HG03469 (cell line): ENCODE results near the gene MS4A18.

Source experiments
- ATAC-seq: cut with Tn5 transposase; IDR thresholded peaks from one replicate; pipeline ENCODE4 v1.9.1; 2021; ENCODE audit warnings: mild to moderate bottlenecking, moderate library complexity, moderate number of reproducible peaks; ENCODE audit not compliant: unreplicated experiment

MS4A18 gene

DNA sequence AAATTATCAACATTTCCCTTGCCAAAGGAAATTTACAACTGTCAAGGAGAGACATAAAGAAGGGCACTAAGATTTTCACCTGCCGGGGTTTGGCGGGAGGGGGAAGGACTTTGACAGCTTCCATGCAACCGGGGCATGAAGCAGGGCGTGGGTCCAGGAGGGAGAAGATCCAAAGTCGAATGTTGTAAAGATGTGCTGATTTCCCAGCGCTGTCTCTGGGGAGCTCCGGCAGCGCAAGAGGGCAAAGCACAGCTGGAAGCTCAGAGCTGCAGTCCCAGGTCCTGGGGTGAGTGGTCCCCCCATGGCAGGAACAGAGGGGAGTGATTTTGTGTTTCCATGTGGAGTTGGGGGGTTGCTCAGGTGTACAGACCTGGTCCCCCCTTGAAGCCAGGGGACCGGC is 60.6 kb downstream of the MS4A18 start, which contains the start of gene MS4A10:
Gene MS4A10, plus strand, starts transcription at position 198 of the 400 bp plus-strand sequence. CDS start 5,003 bp downstream, outside the sequence.
- ATAC-seq, result no peak

DNA sequence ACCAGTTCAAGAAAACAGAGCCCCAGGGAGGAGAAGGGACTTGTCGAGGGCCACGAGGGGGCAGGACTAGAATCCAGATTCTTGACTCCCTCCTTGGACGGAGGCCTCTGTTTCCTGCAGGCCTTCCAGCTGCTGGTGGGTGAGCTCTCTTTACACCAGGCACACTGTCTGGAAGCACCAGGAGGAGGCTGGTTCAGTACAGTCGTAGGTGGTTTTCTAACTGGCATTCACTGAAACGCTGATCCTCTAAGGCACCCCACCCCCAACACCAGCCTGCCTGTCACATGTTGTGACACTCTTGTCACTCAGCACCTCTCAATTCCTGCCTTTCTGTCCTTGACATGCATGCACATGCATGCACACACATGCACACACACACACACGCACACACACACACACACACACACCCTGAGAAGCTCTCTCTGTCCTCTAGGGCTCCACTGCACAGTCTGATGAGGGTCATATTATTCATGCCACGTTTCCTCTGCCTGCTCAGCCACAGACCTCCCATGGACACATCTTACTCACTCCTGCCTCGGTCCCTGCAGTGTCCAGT is 61.4 kb downstream of the MS4A18 start:
- ATAC-seq, result no peak

DNA sequence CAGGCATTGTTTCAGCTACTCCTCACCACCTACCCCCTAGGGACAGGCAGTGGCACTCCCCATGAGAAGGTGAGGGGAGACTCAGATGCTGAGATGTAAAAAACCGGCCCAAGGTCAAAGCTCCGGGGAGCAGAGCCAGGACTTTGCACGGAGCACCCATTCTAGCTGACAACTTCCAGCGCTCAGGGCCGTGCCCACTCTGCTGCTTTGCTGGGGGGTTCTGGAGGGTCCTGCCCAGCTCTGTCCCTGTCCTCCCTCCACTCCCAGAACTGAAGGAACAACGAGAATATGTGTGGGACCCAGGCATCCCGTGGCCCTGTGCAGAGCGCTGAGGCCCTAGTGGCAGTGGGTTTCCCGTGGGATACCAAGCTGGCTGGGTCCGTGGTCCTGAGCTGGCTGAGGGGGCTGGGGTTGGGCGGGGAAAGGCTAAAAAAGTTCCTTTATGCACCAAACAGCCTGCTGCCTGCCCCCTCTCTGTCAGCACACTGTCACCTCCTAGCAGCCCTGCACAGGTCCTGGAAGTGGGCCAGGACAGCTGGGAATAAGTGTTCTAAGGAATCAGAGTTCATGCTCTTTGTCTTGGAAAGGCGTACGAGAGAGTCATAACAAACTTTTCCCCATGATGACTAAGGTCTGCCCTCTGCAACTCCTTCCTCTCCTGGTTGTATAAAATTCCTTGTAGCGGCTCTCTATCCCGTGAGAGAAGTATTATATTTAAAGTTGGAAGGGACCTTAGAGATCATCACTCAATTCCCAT is 62.5 kb downstream of the MS4A18 start:
- no peak for ATAC-seq

DNA sequence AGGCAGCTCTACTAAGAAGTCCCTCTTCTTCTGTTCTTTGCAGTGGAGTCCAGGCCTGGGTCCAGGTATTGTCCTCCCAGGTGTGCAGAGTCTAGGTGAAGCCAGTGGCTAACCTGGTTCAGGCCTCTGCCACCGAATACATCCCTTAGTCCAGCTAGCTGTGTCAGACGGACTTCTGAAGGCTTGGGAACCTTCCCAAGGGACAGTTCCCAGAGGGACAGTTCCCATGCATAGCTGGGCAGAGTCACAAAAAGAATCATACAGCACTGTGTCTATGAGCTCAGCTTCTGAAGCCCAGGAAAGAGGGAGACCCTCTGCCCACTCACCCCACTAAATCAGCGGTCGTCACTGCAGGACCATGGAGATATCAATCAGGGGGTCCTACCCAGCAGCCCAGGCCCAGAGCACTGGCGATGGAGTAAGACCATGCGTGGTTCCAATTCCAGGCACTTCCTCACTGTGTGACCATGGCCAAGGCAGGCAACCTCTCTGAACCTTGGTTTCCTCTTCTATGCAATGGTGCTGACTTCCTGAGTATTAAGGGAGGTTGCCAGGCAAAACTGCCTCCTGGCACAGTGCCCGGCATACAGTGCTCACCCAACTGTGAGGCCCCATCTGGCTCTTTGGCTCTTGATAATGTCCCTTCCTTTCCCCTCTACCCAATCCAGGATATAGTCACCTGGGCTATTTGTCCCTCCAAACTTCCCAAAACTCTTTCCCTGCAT is 64.0 kb downstream of the MS4A18 start:
- ATAC-seq, result no peak

DNA sequence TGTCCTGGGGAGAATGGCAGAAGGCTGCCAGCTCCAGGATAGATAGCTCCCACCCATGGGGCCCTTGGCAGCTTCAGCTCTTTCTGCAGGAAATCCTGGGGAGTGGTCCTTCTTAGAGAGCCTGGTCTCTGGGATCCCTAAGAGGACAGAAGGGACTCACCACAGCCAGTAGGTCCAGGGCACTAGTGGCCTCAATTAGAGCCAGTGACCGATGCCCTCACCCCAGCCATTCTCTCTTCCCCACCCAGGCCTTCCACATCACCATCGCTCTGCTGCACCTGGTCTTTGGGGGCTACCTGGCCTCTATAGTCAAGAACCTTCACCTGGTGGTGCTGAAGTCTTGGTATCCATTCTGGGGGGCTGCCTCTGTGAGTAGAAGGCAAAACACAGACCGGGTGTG is 66.2 kb downstream of the MS4A18 start:
- ATAC-seq, result no peak

DNA sequence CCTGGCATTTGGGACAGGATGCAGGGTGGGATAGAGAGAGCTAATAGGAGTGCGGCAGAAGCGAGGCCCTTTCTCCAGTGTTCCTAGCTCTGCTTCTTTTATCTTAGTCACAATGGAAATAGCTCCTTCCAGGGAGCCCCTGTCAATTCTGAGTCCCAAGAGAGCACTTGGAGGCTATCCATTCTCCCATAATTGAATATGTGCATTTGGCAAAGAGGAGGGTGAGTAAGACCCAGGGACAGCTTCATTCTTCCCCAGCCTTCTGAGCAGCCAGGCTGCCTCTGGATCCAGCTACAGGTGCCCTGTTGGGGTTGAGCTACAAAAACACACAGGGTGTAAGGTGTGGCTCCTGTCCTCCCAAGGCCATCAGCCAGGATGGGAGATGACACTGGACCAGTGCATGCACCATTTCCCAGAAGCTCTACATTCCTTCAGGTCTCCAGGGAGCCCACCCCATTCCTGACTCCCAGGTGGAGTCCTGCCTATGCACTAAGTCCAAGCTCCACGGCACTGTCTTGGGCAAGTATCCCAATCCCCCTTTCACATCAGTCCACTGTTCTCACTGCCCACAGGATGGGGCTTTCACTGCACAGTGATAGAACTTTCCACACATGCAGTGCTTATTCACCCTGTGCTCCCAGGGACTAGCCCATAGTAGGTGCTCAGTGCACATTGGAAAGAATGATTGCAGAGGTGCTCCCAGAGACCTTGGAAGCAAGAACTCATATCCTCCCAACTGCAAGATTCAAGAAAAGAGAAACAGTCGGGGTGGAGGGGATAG is 66.8 kb downstream of the MS4A18 start:
- no peak for ATAC-seq

DNA sequence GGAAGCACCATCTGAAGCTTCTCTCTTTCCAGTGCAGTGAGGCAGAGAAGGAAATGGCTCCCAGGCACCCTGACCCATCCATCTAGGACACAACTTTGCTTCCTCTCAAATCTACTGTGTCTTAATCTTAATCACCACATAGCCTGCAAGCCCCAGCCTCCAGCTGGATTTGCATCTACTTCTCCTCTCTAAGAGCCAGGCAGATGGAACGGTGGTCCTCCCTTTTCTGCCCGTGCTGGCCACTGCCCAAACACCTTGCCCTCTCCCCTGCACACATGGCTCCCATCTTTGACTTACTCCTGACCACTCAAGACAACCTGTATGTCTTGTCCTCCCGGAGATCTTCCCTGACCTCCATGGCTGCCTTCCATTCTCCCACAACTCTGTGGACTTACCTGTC is 68.0 kb downstream of the MS4A18 start:
- no peak for ATAC-seq
